Kidney tubule cell (primary cell): ENCODE results near the gene C1orf87.
"Not testable (repeated sequence)": the region's sequence is repeated elsewhere in the genome, so short reads cannot be mapped to it uniquely, and the experiment has no call there.

Source experiments
- DNase-seq: peaks from one replicate; pipeline ENCODE4 v3.0.0-alpha.2; 2018; ENCODE audit warnings: low spot score

Gene C1orf87

DNA sequence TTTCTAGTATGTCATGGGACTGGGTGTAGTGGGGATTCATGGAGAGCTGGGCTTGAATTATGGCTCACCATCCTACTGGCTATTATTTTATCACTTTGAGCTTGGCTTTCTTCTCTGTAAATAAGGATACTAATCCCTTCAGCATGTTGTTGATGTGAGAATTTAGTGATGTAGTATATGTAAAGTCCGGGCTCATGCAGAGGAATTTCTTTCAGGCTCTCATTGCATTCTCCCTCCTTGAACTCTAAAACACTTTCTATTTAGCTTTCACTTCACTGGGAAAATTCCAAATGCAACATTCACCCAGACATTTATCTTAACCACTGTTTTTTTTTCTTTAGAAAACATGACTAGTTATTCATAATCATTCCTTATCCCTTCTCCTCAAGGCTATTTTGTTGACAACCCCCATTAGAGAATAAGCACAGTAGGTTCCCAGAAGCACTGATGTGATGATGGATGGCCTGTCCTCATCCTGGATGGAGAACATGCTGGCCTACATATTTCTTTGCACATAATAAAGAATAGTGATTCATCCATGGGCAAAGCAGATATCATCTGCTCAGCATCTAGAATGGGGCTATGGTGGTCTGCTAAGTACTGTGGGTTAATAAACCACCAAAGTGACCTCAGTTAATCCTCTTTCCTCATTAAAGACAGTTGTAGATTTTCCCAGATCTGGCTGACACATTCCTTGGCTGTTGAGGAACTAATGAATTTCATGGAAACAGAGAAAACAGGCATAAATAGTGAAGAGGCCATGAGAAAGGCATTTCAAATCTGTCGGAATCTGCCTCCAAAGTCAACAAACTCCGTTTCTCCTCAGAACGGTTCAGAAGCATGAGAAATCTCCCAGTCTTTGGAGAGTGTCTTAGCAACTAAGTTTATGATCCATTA, 79.0 kb downstream of the C1orf87 start:
- DNase-seq, result peak; percentile 45

DNA sequence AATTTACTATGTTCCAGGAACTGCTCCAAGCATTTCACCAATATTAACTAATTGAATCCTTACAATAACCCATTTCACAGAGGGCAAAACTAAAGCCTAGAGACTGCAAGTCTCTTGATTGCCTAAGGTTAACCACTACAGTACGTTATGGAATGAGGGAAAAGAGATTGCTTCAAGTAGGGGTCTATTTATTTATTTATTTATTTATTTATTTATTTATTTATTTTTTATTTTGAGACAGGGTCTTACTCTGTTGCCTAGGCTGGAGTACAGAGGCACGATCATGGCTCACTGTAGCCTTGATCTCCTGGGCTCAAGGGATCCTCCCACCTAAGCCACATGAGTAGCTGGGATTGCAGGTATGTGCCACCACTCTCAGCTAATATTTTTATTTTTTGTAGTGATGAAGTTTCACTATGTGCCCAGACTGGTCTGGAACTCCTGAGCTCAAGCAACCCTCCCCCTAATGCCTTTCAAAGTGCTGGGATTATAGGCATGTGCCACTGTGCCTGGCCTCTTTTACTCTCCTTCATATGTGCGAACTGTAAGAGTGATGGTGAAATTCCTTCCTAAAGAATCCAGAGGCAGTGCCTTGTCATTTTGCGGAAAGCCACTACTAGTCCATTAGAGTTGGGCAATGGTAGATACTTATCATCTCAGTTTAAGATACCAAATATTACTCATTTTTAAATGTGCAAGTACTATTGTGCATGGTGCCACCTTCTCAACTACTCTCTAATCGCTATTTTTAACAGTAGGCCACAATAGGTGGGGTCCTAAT, 81.3 kb downstream of the C1orf87 start:
- no peak for DNase-seq

DNA sequence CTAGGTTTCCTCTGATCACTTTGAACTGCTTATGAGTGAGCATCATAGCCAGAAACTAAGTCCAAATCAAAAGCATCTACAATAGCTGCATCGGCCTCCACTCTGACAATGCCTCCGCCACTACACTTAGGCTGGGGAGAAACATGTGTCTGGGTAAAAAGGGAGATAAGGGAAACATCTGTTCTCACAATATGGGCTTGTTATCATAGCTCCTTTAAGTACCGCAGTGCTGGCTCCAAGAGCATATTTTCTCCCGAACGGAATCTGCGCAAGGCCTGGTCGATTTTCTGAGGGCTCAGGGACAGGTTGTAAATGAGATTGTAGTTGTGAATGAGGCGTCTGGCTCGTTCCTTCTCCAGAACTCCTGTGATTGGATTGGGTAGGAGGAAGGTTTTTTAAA, 83.1 kb downstream of the C1orf87 start:
- no peak for DNase-seq

DNA sequence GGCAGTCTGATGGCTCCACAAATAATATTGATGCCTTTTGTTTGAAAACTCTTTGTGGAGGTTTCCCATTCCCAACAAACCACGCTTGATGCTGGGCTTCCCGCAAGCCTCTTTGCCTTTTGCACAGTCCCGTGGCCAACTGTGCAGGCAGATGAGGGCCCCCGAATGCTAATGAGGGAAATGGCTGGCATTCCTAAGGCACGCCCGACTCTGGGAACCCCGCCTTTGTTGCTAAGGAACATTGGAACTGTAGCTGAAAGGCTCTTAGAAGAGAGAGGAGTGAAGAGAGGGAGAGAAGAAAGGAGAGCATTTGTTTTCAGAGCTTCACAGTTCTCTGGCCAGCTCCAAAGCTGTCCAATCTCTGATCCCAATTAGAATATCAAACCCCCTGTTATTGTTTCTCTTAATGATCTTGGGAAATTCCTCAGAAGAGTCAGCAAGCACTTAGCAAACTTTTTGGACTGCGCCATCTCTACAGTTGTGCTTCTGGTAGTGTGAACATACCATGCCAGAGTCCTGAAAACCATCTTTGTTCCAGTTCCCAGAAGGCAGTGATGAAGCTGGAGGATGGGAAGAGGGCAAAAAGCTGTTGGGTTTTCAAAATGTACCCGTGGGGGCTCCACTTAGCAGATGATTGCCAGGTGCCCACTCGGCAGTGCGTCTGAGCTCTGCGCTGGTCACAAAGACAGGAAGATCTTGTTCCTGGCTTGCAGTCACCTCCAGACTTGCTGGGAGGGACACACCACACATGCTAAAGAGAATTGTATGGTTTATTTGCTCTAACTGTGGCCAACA, 86.9 kb downstream of the C1orf87 start:
- DNase-seq, result no peak

DNA sequence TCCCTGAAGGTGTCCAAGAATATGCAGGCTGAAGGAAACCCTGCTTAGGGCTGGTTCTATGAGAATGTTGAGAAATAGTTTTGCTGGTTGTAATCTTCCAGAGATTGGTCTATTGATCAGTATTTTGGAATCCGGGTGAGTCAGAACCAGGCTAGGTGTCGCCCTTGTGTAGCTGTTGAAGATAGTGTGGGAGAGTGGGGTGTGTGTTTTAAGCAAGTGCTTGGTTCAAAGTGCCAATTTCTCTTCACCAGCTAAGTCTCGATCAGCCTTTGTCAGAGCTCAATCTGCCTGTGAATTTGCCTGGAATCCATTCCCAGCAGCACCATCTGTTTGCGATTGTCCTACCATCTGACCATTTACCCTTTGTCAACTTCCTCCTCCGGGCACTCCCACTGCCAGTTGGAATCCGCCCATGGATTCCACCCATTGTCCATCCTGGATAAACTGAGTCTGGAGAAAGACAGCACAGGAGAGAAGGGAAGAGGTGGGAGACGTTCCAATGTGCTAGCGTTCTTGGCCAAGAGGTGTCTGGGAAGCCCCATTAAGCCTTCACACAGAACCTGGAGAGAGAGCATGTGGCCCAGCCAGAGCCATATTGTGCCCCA, 87.6 kb downstream of the C1orf87 start:
- no peak for DNase-seq

DNA sequence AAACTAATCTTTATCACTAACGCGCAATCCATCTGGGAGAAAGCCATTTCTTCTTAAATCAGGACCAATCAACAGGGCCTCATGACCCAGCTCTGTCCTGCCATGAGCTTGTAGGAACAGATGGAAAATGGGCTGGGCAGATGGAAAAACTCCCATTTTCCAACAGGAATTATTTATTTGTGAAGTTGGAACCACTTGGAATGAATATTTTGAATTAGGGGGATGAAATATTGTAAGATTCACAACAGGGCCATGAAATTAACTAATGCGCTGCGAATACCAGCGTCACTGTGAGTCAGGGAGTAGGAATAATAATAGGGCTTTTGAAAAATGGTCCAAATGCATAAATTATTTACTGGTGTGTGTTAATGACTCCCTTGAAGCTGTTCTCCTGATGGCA, 93.9 kb downstream of the C1orf87 start:
- no peak for DNase-seq

DNA sequence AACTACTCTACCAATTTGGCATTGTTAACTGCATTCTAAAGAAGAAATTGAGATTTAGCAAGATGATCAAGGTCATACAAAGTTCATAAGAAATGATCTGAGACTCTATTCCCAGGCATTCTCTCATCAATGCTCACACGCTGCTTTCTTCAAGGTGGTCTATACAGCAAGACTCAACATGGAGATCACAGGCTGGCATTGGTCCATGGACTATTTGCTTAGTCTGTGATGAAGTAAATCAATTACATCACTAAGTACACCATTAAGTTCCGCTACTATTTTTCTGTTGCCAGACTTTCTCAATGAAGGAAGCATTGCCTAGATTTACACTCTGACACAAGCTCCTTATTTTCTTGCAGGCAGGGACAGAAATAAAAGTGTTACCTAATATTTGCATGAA, 95.1 kb downstream of the C1orf87 start:
- no peak for DNase-seq

DNA sequence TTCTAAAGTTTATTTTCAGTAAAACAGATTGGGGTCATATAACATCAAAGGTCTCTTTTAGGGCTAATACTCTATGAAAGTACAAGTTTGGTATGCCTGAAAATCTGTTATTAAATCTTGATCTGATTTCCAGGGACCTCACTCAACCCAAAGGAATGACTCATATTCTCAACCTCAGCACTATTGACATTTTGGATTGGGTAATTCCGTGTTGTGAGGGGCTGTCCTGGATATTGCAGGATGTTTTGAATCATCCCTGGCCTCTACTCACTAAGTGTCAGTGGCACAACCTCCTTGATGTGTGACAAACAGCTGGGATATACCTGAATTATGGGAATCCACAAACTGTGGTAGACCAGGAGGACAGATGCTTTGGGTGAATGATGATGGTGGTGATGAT, 95.5 kb downstream of the C1orf87 start:
- peak; percentile 6 for DNase-seq

GRCh38 chr1:59977075-59977410, 96.5 kb downstream of the C1orf87 start:
- no peak for DNase-seq

DNA sequence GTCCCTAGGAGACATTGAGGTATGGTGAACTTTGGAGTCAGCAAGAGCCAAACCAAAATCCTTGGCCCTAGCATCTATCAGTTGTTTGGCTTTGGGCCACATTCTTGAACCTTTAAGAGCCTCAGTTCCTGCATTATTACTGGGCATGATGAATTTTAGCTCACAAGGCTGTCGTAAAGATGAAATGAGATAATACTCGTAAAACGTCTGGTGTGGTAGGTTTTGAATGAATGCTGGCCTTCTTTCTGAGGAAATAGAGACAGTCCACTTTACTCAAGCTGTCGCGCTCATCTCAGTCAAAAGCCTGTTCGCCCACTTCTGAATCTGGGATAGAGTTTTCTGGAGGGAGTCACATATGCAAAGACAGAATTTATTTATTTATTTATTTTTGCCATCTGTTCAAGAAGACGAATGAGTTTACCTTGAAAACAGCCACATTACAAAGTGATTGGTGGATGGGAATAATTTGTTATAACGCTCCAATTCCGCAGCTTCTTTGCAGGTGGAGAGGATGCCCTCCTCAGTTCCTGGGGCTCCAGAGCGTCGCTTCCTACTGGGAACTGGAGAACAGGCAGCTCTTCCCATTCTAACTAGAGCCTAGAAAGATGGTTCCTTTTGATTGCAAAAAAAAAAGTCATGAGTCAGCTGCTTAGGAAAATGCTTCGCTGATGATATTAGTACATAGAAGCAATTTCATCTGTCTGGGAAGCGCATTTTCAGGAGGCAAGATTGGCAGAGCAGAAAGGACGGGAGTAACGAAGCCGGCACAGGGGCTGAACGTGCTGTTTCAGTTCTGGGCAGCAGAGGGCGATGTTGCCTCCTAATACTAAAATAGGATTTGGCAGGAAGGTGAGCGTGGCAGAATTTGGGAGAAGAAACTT, 97.1 kb downstream of the C1orf87 start:
- DNase-seq, result peak; percentile 60

DNA sequence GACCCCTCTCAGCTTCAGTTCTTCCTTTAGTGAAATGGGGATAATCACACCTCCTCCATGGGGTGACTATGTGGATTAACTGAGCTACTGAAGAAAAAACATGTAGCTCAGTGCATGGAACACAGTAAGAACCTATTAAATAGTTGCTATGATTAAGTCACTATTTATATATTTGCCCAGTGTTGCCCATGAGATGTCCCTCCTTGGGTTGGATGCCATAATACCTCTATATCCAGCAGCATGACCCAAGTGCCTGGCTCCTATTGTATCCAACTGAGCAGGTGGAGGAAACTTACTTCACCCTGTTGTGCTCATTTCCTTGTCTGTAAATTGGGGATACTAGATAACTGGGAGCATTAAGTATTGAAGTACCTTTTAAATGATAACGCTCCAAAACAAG, 99.9 kb downstream of the C1orf87 start:
- no peak for DNase-seq

DNA sequence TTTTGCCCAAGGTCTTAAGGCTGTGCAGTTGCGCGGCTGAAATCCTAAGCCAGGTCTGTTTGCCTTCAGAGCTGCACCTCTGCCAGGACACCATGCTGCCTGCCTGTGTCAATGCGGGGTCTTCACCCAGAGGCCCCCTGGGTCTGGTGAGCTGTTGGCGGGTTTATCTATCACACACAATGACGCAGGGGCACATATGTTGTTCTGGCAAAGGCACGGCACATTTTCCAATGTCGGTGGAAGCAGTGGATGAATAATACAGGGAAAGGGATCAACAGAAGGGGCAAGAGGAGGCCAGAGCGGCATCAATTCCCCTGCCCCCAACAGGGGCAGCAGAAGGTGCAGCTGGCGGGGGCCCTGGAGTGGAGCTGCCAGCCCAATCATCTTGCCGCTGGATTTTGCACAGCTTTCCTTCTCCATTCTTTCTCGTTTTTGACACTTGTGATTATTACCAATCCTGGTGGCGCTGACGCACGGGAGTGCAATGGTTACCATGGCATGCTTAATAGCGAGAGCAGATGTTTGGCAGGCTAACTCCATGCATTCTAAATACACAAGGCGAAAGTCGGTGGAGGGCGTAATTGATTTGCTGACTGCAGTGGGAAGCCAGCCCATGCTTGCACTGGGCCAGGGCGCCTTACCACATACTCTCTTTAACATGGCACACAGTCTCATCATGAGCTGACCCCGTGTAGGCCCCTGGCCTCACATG, 101.2 kb downstream of the C1orf87 start:
- DNase-seq, result no peak

GRCh38 chr1:59971464-59971911, 102.1 kb downstream of the C1orf87 start:
- peak; percentile 71 for DNase-seq

DNA sequence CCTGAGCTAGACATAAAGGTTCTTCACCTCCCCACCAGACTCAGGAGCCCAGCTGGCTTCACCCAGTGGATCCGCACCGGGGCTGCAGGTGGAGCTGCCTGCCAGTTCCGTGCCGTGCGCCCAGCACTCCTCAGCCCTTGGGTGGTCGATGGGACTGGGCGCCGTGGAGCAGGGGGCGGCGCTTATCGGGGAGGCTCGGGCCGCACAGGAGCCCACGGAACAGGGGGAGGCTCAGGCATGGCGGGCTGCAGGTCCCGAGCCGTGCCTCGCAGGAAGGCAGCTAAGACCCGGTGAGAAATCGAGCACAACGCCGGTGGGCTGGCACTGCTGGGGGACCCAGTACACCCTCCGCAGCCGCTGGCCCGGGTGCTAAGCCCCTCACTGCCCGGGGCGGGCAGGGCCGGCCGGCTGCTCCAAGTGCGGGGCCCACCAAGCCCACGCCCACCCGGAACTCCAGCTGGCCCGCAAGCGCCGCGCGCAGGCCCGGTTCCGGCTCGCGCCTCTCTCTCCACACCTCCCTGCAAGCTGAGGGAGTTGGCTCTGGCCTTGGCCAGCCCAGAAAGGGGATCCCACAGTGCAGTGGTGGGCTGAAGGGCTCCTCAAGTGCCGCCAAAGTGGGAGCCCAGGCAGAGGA, 103.9 kb downstream of the C1orf87 start:
- not testable (repeated sequence) for DNase-seq

GRCh38 chr1:59968746-59969145, 104.8 kb downstream of the C1orf87 start:
- DNase-seq, result not testable (repeated sequence)

GRCh38 chr1:59967780-59968179, 105.8 kb downstream of the C1orf87 start:
- no peak for DNase-seq

DNA sequence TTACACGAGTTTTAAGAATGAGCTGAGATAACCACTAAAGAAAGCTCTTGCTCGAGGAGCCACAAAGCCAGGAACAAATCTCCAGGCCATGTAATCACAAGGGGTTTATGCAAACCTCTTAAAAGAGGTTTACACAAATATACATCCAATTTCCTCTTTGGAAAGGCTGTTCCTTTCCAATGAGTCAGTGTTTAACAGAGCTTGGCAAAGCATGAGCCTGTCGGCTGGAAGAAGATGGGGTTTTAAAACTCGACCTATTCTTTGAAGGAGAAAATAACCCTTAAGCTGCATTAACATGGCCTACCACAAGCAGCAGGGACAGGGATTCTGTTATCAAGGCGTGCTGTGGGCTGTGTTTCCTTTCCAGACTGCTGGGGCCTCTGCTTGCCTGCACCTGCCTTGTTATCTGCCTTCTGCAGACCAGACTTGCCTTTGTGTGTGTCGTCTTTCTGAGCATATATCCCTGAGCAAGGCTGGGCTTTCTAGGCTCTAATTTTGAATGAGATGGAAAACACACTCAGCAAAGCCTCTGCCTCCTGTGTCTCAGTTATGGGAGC, 106.4 kb downstream of the C1orf87 start:
- DNase-seq, result peak; percentile 66

- DNase-seq, result peak; percentile 4
Observed at GRCh38 chr1:59952065-59952464, 121.5 kb downstream of the C1orf87 start.

DNA sequence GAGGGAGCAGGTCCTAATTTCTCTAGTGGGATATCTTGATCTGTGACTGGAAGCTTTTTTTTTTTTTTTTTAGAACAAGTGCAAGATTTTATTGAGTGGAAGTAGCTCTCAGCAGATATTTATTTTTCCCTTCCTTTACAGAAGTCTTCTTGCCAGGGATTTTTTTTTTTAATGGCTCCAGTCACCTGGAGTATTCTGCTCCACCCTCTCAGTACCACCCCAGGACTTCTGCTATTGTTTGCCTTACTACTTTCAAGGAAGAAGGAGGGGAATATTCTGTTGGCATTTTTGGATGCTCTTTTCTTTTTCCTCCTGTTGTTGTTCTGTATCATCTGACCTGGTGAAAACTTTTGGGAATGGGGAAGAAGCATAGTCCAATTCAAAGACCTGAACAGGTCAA, 123.9 kb downstream of the C1orf87 start:
- no peak for DNase-seq

GRCh38 chr1:59948990-59949389, 124.6 kb downstream of the C1orf87 start:
- no peak for DNase-seq
